ENCODE measurements around the gene THOC5.

GRCh38 chr22:29458551-29458950 lies 95.0 kb downstream of the THOC5 start:
- TF ChIP-seq CTCF (conservative IDR thresholded peaks at IDR 0.05; ENCODE audit: low read depth in 2 of 2) (no peak), REST (IDR thresholded peaks at IDR 0.05; ENCODE audit: unreplicated experiment) (no peak), EZH2phosphoT487 (IDR thresholded peaks at IDR 0.05; ENCODE audit: unreplicated experiment) (no peak)
